Retina (tissue), 1 donor: ENCODE measurements around the gene ITGAX.

ENCODE experiments used
- DNase-seq: peaks from one replicate; pipeline ENCODE4 v3.0.0-alpha.2; 2016

The ITGAX gene

GRCh38 chr16:31350275-31351005 lies 4.5 kb upstream of the ITGAX start:
- DNase-seq = no peak

GRCh38 chr16:31351246-31351941 lies 3.6 kb upstream of the ITGAX start:
- DNase-seq = no peak

- no peak for DNase-seq
These were observed 3.0 kb upstream of the ITGAX start for GRCh38 chr16:31351942-31352325.

GRCh38 chr16:31352376-31353115 lies 2.4 kb upstream of the ITGAX start:
- DNase-seq = no peak

- DNase-seq = no peak
These were observed 590 bp downstream of the ITGAX start for GRCh38 chr16:31355431-31356100.

- no peak for DNase-seq
These were observed 1.8 kb downstream of the ITGAX start for GRCh38 chr16:31356566-31357323.

- DNase-seq = no peak
These were observed 2.5 kb downstream of the ITGAX start for GRCh38 chr16:31357324-31358109.

- no peak for DNase-seq
These were observed 5.3 kb downstream of the ITGAX start for GRCh38 chr16:31360251-31360650.

GRCh38 chr16:31361201-31362110 lies 6.5 kb downstream of the ITGAX start:
- no peak for DNase-seq

GRCh38 chr16:31362476-31363405 lies 7.8 kb downstream of the ITGAX start:
- no peak for DNase-seq

GRCh38 chr16:31363721-31364120 lies 8.7 kb downstream of the ITGAX start:
- DNase-seq = no peak

GRCh38 chr16:31364421-31364820 lies 9.4 kb downstream of the ITGAX start:
- DNase-seq = no peak

- DNase-seq = no peak
These were observed 10.3 kb downstream of the ITGAX start for GRCh38 chr16:31365131-31365865.

GRCh38 chr16:31367853-31368252 lies 12.9 kb downstream of the ITGAX start:
- no peak for DNase-seq

- no peak for DNase-seq
These were observed 16.0 kb downstream of the ITGAX start for GRCh38 chr16:31371008-31371407.

- DNase-seq = no peak
These were observed 16.9 kb downstream of the ITGAX start for GRCh38 chr16:31371619-31372484.

- DNase-seq = no peak
These were observed 18.3 kb downstream of the ITGAX start for GRCh38 chr16:31373235-31373634.

- DNase-seq = no peak
These were observed 20.3 kb downstream of the ITGAX start for GRCh38 chr16:31375231-31375630.
